Measurements from ENCODE around the gene CLRN3. TPM values are rescaled to one million over a fixed set of nuclear protein-coding genes. Genes with fewer than 3 reads are reported as not detected.

CLRN3 gene
- total RNA-seq: not detected

- TF ChIP-seq POLR2A (IDR thresholded peaks at IDR 0.05) (no peak), CTCF (IDR thresholded peaks at IDR 0.05) (no peak)
- no peaks in the 10 kb centered on the region for H3K36me3 ChIP-seq
- H3K4me1 ChIP-seq: no peaks in the 10 kb centered on the region
- no peaks in the 10 kb centered on the region for H3K27me3 ChIP-seq
- intact Hi-C loops (cut with DNase I; ENCODE audit: low total_unique reads): no loop called here
- no peak for DNase-seq
- H3K27ac ChIP-seq: no peak within 1 kb of the TSS
- H3K4me3 ChIP-seq: no peak within 1 kb of the TSS
- H3K9me3 ChIP-seq: peaks cover 0 to 2% of the 10 kb centered on the region in 2 donors
Observed at GRCh38 chr10:127892743-127893142, at the start of gene CLRN3. CLRN3 (minus strand) TSS chr10:127892941; CDS start chr10:127892784, 157 bp downstream.

- intact Hi-C loops (cut with DNase I; ENCODE audit: low total_unique reads): no loop called here
- Histone ChIP-seq H3K27ac (no peak overlapping the region), H3K36me3 (no peaks in the 10 kb centered on the region), H3K27me3 (no peaks in the 10 kb centered on the region), H3K9me3 (no peaks in the 10 kb centered on the region), H3K4me1 (no peaks in the 10 kb centered on the region), H3K4me3 (no peak overlapping the region)
- no peak for TF ChIP-seq CTCF (IDR thresholded peaks at IDR 0.05)
- no peak for TF ChIP-seq POLR2A (IDR thresholded peaks at IDR 0.05)
- DNase-seq: no peak
Observed at GRCh38 chr10:127940866-127941640, 48.3 kb upstream of the CLRN3 start.

DNA sequence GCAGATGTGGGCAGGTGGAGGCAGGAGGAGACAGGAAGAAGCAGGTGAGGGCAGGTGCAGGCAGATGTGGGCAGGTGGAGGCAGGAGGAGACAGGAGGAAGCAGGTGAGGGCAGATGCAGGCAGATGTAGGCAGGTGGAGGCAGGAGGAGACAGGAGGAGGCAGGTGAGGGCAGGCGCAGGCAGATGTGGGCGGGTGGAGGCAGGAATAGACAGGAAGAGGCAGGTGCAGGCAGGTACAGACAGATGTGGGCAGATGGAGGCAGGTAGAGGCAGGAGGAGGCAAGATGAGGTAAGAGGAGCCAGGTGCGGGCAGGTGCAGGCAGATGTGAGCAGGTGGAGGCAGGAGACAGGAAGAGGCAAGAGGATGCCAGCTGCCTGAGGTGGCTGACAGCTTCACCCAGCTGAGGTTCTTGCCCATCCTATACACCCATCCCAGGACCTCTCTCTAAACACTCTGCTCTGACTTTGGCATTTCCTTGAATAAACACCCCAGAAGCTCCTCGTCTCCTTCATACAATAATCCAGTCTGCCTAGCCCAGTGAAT is 47.1 kb upstream of the CLRN3 start:
- H3K4me3 ChIP-seq: no peak overlapping the region
- no peaks in the 10 kb centered on the region for H3K9me3 ChIP-seq
- H3K4me1 ChIP-seq: no peaks in the 10 kb centered on the region
- H3K27ac ChIP-seq: no peak overlapping the region
- DNase-seq: no peak
- intact Hi-C loops (cut with DNase I; ENCODE audit: low total_unique reads): no loop called here
- H3K27me3 ChIP-seq: no peaks in the 10 kb centered on the region
- no peak for TF ChIP-seq CTCF (IDR thresholded peaks at IDR 0.05)
- TF ChIP-seq POLR2A (IDR thresholded peaks at IDR 0.05): no peak
- no peaks in the 10 kb centered on the region for H3K36me3 ChIP-seq

- no peak for DNase-seq
- H3K4me1 ChIP-seq: no peaks in the 10 kb centered on the region
- H3K27ac ChIP-seq: no peak overlapping the region
- intact Hi-C loops (cut with DNase I; ENCODE audit: low total_unique reads): no loop called here
- TF ChIP-seq POLR2A (IDR thresholded peaks at IDR 0.05) (no peak), CTCF (IDR thresholded peaks at IDR 0.05) (no peak)
- H3K9me3 ChIP-seq: no peaks in the 10 kb centered on the region
- H3K4me3 ChIP-seq: no peak overlapping the region
- H3K27me3 ChIP-seq: no peaks in the 10 kb centered on the region
- no peaks in the 10 kb centered on the region for H3K36me3 ChIP-seq
Observed at GRCh38 chr10:127937915-127938463, 45.2 kb upstream of the CLRN3 start.

- Histone ChIP-seq H3K4me3 (no peak overlapping the region), H3K9me3 (no peaks in the 10 kb centered on the region), H3K36me3 (no peaks in the 10 kb centered on the region), H3K27me3 (no peaks in the 10 kb centered on the region), H3K4me1 (no peaks in the 10 kb centered on the region), H3K27ac (no peak overlapping the region)
- TF ChIP-seq POLR2A (IDR thresholded peaks at IDR 0.05) (no peak), CTCF (IDR thresholded peaks at IDR 0.05) (no peak)
- no peak for DNase-seq
- intact Hi-C loops (cut with DNase I; ENCODE audit: low total_unique reads): no loop called here
Observed at GRCh38 chr10:127937069-127937468, 44.3 kb upstream of the CLRN3 start.

Data from uterus (tissue), 4 donors.